Measurements from ENCODE around the gene DEFB112.

Gene DEFB112

DNA sequence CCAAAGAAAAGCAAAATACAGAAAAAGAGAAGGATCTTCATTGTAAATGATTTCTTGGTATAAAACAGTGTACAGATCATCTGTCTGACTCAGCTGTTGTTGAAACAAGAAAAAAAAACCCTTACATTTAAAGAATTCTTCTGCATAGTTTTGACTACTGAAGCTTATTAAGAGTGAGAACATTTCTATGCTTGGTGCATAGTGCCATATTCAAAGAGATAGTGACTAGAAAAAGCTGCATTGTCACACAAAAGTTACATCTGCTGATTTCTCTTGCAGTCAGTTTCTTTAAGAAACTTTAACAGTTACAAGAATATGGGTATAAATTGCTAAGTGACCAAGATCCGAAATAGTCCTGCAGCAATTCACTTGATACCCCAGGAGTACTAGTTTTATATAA lies at the start of gene DEFB112:
Gene DEFB112, minus strand, starts transcription at position 101 of the 400 bp plus-strand sequence. Its CDS starts 60 bp downstream, at position 41.
- TF ChIP-seq, protein P1, sequence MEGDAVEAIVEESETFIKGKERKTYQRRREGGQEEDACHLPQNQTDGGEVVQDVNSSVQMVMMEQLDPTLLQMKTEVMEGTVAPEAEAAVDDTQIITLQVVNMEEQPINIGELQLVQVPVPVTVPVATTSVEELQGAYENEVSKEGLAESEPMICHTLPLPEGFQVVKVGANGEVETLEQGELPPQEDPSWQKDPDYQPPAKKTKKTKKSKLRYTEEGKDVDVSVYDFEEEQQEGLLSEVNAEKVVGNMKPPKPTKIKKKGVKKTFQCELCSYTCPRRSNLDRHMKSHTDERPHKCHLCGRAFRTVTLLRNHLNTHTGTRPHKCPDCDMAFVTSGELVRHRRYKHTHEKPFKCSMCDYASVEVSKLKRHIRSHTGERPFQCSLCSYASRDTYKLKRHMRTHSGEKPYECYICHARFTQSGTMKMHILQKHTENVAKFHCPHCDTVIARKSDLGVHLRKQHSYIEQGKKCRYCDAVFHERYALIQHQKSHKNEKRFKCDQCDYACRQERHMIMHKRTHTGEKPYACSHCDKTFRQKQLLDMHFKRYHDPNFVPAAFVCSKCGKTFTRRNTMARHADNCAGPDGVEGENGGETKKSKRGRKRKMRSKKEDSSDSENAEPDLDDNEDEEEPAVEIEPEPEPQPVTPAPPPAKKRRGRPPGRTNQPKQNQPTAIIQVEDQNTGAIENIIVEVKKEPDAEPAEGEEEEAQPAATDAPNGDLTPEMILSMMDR (IDR thresholded peaks at IDR 0.05; ENCODE audit: insufficient read depth, missing control alignments): no peak
- FAIRE-seq (no peak), DNase-seq (ENCODE audit: insufficient read length, low spot score) (no peak)

DNA sequence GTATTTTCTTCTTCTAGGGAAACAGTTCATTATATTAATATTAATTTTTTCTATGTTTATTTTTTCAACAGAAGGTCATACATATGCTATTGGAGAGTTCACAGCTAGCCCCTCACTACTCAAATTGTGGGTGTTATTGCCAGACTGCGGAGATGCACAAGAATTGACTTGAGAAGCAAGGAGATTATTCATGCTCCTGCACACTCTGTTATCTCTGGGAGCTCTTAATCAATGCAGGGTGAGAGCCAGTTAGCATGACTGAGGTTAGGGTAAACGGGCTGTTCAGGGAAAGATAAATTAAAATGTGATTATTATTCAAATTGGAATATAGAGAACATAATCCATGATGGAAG lies 48.9 kb upstream of the DEFB112 start:
- DNase-seq (ENCODE audit: insufficient read length, low spot score): no peak
- FAIRE-seq: no peak
- TF ChIP-seq, protein P1 (IDR thresholded peaks at IDR 0.05; ENCODE audit: insufficient read depth, missing control alignments): no peak

GRCh38 chr6:50097966-50098640 lies 48.4 kb upstream of the DEFB112 start:
- FAIRE-seq (no peak), DNase-seq (ENCODE audit: insufficient read length, low spot score) (no peak)
- TF ChIP-seq, protein P1 (IDR thresholded peaks at IDR 0.05; ENCODE audit: insufficient read depth, missing control alignments): no peak

DNA sequence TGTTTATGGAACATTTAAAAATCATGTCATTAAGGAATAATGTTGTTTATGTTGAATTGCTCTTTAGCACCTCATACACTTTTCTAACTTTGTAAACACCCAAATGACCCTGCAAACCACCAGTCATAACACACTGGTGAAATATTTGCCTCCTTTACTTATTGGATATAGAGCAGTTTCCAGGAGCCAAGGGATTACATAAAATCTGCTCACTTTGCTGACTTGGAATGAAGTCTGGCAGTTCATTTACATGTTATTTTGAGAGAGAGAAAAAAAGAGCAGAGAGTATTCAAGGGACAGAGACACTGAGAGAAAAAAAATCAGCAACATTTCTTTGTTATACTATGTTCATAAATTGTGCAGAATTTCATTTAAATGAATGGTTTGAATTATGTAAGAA lies 46.6 kb upstream of the DEFB112 start:
- FAIRE-seq (no peak), DNase-seq (ENCODE audit: insufficient read length, low spot score) (no peak)
- TF ChIP-seq, protein P1 (IDR thresholded peaks at IDR 0.05; ENCODE audit: insufficient read depth, missing control alignments): no peak

DNA sequence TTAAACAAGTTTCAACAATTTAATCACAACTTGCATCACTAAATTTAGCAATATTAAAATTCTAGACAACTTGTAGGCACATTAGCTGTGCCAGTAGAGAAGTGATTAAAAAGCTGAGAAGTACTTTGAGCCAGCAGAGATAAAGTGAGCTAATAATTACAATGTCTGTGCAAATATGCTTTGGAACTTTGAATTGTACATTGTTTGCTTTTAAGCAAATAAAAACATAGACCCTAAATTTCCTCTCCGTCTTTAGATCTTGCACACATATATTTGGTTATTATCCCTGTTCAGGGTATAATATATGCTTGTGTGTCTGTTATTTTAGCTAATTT lies 44.2 kb upstream of the DEFB112 start:
- TF ChIP-seq, protein P1 (IDR thresholded peaks at IDR 0.05; ENCODE audit: insufficient read depth, missing control alignments): no peak
- FAIRE-seq (no peak), DNase-seq (ENCODE audit: insufficient read length, low spot score) (no peak)

GRCh38 chr6:50093116-50093937 lies 43.6 kb upstream of the DEFB112 start:
- no peak for DNase-seq (ENCODE audit: insufficient read length, low spot score)
- TF ChIP-seq, protein P1 (IDR thresholded peaks at IDR 0.05; ENCODE audit: insufficient read depth, missing control alignments): no peak
- FAIRE-seq: no peak

GRCh38 chr6:50091641-50092040 lies 41.9 kb upstream of the DEFB112 start:
- TF ChIP-seq, protein P1 (IDR thresholded peaks at IDR 0.05; ENCODE audit: insufficient read depth, missing control alignments): no peak
- no peak for FAIRE-seq
- no peak for DNase-seq (ENCODE audit: insufficient read length, low spot score)

Data from D721Med (cell line).